Measurements from ENCODE around the gene ZNF521. TPM values are rescaled to one million over a fixed set of nuclear protein-coding genes. Genes with fewer than 3 reads are reported as not detected.

The ZNF521 gene
- 58.7 TPM for total RNA-seq (ENCODE audit: unreplicated experiment)
- long read RNA-seq, partial matches to known transcripts = 4 of 4 reads
- long read RNA-seq, other reads (novel, unspliced or antisense) = 0 of 4 reads

- peaks cover 9% of the 10 kb centered on the region for H3K4me1 Mint-ChIP-seq (ENCODE audit: low read depth, unreplicated experiment)
- H3K27ac Mint-ChIP-seq (ENCODE audit: unreplicated experiment) = peak within 1 kb of the TSS; percentile 90
- H3K4me3 Mint-ChIP-seq (ENCODE audit: unreplicated experiment) = peak within 1 kb of the TSS; percentile 95
- DNase-seq = peak; percentile 88
- H3K27me3 Mint-ChIP-seq (ENCODE audit: unreplicated experiment) = peaks cover 4% of the 10 kb centered on the region
- TF ChIP-seq, protein P1, sequence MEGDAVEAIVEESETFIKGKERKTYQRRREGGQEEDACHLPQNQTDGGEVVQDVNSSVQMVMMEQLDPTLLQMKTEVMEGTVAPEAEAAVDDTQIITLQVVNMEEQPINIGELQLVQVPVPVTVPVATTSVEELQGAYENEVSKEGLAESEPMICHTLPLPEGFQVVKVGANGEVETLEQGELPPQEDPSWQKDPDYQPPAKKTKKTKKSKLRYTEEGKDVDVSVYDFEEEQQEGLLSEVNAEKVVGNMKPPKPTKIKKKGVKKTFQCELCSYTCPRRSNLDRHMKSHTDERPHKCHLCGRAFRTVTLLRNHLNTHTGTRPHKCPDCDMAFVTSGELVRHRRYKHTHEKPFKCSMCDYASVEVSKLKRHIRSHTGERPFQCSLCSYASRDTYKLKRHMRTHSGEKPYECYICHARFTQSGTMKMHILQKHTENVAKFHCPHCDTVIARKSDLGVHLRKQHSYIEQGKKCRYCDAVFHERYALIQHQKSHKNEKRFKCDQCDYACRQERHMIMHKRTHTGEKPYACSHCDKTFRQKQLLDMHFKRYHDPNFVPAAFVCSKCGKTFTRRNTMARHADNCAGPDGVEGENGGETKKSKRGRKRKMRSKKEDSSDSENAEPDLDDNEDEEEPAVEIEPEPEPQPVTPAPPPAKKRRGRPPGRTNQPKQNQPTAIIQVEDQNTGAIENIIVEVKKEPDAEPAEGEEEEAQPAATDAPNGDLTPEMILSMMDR (IDR thresholded peaks at IDR 0.05; ENCODE audit: partially characterized antibody, unreplicated experiment) = no peak
- peaks cover 9% of the 10 kb centered on the region for H3K9me3 Mint-ChIP-seq (ENCODE audit: unreplicated experiment)
- no peaks in the 10 kb centered on the region for H3K36me3 Mint-ChIP-seq (ENCODE audit: unreplicated experiment)
Measured at GRCh38 chr18:25351777-25352628, at the start of gene ZNF521. Gene ZNF521, minus strand, starts transcription at chr18:25352166. Its CDS starts 1,220 bp downstream, at chr18:25350946.

- TF ChIP-seq, protein P1 (IDR thresholded peaks at IDR 0.05; ENCODE audit: partially characterized antibody, unreplicated experiment) = no peak
- Mint-ChIP-seq H3K27ac (ENCODE audit: unreplicated experiment) (no peak overlapping the region), H3K27me3 (ENCODE audit: unreplicated experiment) (no peaks in the 10 kb centered on the region), H3K4me3 (ENCODE audit: unreplicated experiment) (no peak overlapping the region), H3K36me3 (ENCODE audit: unreplicated experiment) (peaks cover 5% of the 10 kb centered on the region), H3K9me3 (ENCODE audit: unreplicated experiment) (no peaks in the 10 kb centered on the region), H3K4me1 (ENCODE audit: low read depth, unreplicated experiment) (no peaks in the 10 kb centered on the region)
- no peak for DNase-seq
Measured at GRCh38 chr18:25399554-25399953, 47.6 kb upstream of the ZNF521 start.

DNA sequence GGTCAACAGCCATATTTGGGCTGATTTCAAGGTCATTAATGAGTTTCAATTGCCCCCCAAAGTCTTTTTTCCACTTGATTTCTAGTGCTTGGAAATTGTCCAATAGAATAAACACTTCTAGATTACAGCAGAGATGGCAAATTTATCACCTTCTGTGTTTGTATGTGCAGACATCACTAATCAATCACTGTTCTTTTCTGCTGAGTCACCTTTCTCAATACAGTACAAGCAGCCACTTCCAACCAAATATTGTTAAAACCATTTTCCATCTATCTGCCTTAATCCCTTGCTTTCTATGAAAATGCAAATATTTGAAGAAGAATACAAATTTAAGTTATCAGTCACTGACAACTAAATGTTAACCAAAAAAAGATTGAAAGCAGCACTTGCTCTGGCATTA is 40.2 kb upstream of the ZNF521 start:
- H3K27ac Mint-ChIP-seq (ENCODE audit: unreplicated experiment) = no peak overlapping the region
- peaks cover 2% of the 10 kb centered on the region for H3K27me3 Mint-ChIP-seq (ENCODE audit: unreplicated experiment)
- H3K4me1 Mint-ChIP-seq (ENCODE audit: low read depth, unreplicated experiment) = no peaks in the 10 kb centered on the region
- TF ChIP-seq, protein P1 (IDR thresholded peaks at IDR 0.05; ENCODE audit: partially characterized antibody, unreplicated experiment) = no peak
- H3K4me3 Mint-ChIP-seq (ENCODE audit: unreplicated experiment) = no peak overlapping the region
- DNase-seq = no peak
- peaks cover 13% of the 10 kb centered on the region for H3K36me3 Mint-ChIP-seq (ENCODE audit: unreplicated experiment)
- H3K9me3 Mint-ChIP-seq (ENCODE audit: unreplicated experiment) = no peaks in the 10 kb centered on the region

- H3K36me3 Mint-ChIP-seq (ENCODE audit: unreplicated experiment) = no peaks in the 10 kb centered on the region
- no peak overlapping the region for H3K4me3 Mint-ChIP-seq (ENCODE audit: unreplicated experiment)
- TF ChIP-seq, protein P1 (IDR thresholded peaks at IDR 0.05; ENCODE audit: partially characterized antibody, unreplicated experiment) = no peak
- no peaks in the 10 kb centered on the region for H3K27me3 Mint-ChIP-seq (ENCODE audit: unreplicated experiment)
- no peak for DNase-seq
- peaks cover 19% of the 10 kb centered on the region for H3K4me1 Mint-ChIP-seq (ENCODE audit: low read depth, unreplicated experiment)
- no peak overlapping the region for H3K27ac Mint-ChIP-seq (ENCODE audit: unreplicated experiment)
- H3K9me3 Mint-ChIP-seq (ENCODE audit: unreplicated experiment) = no peaks in the 10 kb centered on the region
Measured at GRCh38 chr18:25373432-25374179, 21.6 kb upstream of the ZNF521 start.
